ENCODE results near the gene ZFHX3. TPM values are rescaled to one million over a fixed set of nuclear protein-coding genes. Genes with fewer than 3 reads are reported as not detected.

The ZFHX3 gene
- total and polyA plus RNA-seq, 2 of the 8 experiments (the other 6 are each of a cell fraction or from before 2014, with no cell fraction given) = 0.08 to 0.99 TPM

GRCh38 chr16:72833969-72834368, 214.0 kb downstream of the ZFHX3 start (continued):
- no peak for TF ChIP-seq CHD7 (IDR thresholded peaks at IDR 0.05; ENCODE audit: insufficient replicate concordance, low read length)
- no peak for TF ChIP-seq EGR1 (IDR thresholded peaks at IDR 0.05; ENCODE audit: borderline replicate concordance, low read depth, low read length)
- no peak for TF ChIP-seq BACH1 (IDR thresholded peaks at IDR 0.05; ENCODE audit: low read length)
- no peak for TF ChIP-seq USF2 (IDR thresholded peaks at IDR 0.05; ENCODE audit: low read length)
- TF ChIP-seq POLR2AphosphoS5 (IDR thresholded peaks at IDR 0.05; ENCODE audit: low read depth, low read length) = no peak
